Stimulated activated CD4-positive, alpha-beta T cell treated with anti-CD3 and anti-CD28 coated beads, Interleukin-1b, Interleukin-23, amount 100 ng/mL, for 1 hour (primary cell): ENCODE data around the gene PEX16.
"Not testable (repeated sequence)": the region's sequence is repeated elsewhere in the genome, so short reads cannot be mapped to it uniquely, and the experiment has no call there.

Source experiments
- DNase-seq, 2 donors: peaks; one replicate each; pipeline ENCODE4 v3.0.0-alpha.2; 2020; ENCODE audit warnings: low read depth in 2 of 2

The PEX16 gene

DNA sequence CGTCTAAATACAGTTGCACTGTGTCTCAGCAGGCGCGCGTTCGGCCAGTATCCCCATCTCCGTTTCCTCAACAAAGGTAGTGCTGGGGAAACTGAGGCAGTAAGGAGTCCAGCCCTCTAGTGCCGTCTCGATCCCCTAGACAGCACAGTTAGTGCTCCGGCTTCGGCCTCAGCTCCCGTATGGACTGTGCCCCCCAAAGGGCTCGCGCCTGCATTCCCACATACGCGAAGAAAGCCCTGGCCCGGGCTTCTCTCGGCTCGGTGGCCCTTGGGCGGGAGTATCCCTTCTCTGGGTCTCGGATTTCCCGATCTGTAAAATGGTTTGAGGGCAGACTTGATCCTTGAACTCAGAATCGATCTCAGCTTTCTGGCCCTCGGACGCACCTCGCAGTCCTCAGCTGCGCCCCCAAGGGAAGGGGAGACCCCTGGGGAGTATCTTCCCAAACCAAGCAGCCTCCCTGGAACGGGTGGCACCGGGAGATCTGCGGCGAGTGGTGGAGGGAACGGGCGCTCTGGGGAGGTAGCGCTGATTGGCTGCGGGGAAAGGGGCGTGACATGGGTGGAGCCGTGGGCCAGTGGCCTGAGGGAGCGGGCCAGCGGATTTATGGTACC lies 759 bp upstream of the PEX16 start:
- no peak for DNase-seq

DNA sequence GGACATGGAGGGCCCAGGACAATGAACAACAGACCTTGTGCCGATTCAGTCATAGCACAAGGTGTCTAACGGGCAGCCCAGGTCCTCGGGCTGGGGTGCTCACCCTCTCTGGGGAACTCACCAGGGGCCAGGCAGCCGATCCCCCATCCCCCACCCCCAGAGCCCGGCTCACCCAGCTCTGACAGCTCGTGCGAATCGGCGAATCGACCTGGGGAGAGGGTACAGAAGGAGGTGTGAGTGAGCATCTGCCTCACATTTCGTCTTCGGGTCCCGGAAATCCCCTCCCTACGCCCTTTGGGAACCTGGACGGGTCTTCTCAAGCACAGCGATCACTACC lies 423 bp downstream of the PEX16 start:
- no peak for DNase-seq

DNA sequence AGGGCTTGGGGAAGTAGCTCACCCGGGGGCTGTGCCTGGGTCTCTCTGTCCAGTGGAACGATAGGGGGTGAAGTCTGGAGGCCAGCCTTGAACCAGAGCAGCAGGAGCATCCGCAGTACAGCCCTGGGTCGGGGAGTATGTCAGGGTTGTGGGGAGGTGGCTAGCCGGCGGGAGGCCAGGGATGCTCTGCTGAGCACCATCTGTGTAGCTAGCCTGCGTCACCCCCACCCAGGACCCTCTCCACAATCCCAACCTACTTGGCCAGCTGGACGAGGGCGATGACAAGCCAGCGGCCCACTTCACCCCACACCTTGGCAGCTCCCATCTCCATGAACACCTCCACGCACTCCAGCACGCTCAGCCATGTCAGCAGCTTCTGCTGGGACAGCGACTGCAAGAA lies 2.2 kb downstream of the PEX16 start:
- DNase-seq: no peak

DNA sequence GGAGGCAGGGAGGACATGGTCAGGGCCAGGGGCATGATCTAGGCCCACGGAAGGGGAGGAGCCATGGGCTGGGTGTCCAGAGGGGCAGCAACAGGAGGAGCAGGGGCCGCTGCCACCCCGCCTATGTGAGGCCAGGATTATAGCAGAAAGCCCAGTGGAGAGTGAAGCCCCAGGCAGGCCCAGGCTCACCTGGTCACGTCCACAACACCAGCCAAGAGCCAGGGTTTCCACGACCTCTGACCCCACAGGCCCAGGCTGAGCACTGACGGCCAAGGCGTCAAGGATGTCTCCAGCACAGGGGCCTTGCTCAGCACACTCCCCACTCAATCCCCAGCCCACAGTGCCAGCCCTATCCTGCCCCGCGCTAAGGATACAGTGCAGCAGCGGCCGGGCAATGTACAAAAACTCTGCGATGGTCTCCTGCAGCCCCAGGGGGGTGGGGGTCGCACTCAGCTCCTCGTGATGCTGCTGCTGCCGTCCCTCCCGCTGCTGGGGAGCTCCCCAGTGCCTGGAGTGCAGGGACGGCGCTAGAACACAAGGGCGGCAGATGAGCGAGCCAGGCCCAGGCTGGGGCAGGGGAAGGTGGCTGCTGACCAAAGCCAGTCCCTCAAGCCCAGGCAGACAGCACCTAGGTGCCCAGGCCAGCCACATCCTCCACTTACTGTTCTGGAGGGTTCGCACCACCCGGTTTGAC lies 3.6 kb downstream of the PEX16 start:
- DNase-seq: no peak

DNA sequence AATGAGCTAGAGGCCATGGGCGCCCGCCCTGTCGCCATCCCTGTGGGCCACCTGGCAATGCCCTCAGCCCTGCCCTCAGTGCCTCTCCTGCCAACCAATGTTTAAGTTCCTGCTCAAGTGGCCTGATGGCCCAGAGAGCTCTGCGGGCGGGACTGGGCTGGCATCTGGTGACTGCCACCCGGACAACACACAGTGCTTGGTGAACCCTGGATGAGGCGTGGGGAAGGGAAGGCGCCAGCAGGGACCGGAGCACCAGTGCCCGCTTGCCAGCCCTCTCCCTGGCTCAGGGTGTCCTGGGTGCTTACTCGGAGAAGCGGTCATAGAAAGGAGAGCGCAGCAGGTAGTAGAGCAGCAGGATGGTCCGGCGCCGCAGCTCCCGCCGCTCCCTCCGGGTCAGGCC lies 4.2 kb downstream of the PEX16 start:
- DNase-seq: no peak

DNA sequence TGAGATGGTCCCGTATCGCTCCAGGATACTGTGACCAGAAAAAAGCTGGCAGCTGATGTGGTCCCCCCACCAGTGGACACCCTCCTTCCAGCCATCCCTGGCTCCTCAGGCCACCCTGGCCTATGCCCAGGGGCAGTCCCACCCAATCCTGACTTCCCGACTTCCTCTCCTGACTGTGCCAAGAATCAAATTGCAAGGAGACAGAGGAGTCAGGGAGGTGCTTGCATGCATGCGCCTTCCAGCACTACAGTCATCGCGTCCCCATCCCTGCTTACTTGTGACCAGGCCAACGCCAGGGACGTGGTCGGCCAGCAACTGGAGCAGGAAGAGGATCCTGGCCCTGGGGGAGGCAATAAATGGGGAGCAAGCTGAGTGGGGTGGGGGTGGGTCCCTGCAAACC lies 7.1 kb downstream of the PEX16 start:
- no peak for DNase-seq

DNA sequence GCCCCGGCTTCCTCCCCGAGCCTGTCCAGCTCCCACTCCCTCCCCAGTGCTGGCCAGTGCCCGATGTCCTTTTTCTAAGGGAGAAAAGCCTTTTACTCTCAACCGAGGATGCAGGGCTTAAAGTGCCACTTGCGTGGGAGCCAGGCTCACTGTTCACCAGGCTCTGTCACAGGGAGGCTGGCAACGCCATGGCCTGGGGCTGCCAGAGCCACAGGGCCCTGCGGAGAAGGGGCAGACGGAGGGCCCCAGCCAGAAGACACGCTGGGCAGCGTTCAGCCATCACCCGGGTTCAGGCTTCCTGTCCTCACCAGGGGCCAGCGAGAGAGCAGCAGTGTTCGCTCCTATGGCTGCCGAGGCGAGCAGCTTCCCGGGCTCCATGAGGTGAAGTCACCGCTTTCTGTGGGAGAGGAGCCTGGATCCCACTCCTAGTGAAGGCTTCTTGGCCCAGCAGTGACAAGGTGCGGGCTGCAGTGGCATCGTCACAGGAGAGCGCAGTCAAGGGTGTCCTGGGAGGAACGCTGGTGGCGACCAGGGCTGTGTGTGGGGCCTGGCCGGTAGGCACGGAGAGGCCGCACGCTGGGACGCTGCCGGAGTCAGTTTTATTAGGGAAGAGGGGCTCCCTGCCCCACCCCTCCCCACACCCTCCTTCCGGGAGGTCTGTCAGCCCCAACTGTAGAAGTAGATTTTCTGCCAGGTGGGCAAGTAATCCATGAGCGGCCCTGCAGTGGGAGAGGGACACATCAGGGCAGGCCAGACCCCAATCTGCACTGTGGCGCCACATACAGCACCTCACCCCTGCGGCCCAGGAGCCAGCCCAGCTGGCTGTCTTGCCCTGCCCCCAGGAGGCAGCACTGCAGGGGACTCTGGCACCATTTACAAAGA lies 7.8 kb downstream of the PEX16 start:
- no peak for DNase-seq

DNA sequence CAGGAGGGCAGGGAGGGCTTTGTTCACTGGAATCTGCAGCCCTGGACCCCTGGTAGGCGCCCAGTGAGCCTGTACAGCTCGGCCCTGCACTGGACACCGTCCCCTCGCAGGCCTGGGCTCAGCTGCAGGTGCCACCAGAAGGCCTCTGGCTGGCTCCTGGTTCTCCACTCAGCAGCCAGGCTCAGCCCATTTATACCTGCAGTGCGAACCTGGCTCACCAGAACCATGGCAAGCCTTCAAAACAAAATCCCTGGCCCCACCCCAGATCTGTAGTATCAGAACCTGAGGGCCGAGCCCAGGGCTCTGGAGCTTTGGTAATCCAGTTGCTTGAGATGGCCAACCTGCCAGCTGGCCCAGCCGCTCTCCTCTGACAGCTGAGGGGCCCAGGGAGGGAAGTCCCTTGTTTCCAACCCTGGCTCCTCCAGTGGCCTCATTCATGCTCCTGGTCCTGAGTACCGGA lies 9.7 kb downstream of the PEX16 start:
- no peak for DNase-seq

DNA sequence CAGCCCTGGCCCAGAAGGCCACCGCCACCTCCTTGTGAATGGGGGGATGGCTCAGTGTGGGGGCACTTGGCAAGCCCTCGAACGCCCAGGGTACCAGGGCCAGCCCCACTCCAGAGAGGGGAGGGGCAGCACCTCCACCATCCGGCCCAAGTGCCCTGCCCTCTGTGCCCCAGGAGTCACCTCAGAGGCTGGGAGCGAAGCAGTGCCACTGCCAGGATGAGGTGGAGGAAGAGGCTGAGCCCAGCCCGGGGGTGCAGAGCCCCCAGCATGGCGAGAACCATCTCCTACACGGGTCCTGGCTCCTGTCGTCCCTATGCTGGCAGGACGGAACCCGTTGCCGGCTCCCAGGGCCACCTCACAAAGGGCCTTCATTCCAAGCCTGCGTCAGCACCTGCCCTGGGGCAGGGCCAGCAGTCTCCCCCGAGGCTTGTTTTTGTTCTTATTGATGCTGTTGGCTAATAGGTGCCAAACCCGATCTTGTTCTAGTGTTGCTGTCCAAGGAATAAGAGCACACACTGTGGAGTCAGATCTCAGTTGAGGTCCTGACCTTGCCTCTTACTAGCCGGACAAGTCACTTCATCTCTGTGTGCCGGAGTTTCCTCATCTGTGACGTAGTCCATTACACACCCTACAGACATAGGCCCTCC lies 10.6 kb downstream of the PEX16 start, which contains the start of gene FREY1:
TSS of gene FREY1 (minus strand) at position 307 of the 647 bp plus-strand sequence. CDS start at position 281, 26 bp downstream.
- no peak for DNase-seq

DNA sequence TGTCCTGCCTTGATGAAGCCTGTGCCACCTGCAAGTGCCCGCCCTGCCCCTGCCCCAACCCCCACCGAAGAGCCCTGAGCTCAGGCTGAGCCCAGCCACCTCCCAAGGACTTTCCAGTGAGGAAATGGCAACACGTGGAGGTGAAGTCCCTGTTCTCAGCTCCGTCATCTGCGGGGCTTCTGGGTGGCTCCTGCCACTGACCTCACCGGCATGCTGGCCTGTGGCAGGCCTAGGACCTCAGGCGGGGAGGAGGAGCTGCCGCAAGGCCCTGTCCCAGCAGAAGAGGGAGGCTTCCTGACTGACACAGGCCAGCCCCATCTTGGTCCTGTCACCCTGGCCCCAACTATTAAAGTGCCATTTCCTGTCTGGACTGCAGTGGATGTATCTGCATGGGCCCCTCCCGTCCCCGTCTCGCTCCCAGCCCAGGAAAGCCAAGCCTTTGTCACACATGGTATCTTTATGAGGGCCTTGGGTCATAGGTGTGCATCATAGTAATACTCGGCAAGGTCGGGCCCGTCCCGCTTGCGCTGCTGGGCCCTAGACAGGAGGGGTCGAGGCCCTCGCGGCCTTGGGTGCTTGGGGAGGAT lies 11.5 kb downstream of the PEX16 start:
- no peak for DNase-seq

DNA sequence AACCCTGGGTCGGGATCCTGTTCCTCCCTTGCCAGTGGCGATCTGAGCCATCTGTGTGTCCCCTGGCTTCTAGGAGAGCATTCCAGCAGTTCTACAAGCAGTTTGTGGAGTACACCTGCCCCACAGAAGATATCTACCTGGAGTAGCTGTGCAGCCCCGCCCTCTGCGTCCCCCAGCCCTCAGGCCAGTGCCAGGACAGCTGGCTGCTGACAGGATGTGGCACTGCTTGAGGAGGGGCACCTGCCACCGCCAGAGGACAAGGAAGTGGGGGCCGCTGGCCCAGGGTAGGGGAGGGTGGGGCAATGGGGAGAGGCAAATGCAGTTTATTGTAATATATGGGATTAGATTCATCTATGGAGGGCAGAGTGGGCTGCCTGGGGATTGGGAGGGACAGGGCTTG lies 12.1 kb downstream of the PEX16 start:
- DNase-seq: not testable (repeated sequence)

DNA sequence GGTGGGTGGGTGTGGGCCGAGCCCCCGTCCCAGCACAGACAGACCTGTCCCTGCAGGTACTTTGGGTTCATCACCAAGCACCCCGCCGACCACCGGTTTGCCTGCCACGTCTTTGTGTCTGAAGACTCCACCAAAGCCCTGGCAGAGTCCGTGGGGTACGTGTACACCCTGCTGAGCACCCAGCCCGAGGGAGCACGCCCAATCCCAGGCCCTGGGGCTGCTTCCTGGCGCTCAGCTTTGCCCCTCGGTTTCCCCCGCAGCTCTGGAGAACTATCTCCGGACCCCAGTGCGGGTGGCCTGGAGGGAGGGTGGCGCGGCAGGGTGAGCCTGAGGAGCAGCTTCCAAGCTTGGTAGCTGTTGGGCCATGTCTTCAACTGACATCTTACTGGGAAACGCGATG lies 12.6 kb downstream of the PEX16 start:
- DNase-seq: no peak

DNA sequence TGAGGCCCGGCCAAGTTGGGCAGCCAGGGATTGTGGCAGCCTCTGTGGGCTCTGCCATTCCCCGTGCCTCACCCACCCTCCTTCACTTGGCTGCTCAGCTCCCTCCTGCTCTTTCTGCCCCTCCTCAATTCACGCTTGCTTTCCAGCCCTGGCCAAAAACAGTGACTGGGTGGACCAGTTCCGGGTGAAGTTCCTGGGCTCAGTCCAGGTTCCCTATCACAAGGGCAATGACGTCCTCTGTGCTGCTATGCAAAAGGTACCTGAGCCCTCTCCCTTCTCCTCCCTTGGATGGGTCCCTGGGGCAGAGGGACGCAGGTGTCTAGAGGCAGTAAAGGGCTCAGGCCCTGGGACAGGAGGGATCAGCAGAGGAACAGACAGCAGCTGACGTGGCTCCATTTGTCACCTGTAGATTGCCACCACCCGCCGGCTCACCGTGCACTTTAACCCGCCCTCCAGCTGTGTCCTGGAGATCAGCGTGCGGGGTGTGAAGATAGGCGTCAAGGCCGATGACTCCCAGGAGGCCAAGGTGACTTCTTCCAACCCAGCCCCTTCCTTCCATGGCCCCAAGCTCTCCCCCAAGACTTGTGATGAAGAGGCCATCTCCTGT lies 13.3 kb downstream of the PEX16 start:
- DNase-seq: no peak

DNA sequence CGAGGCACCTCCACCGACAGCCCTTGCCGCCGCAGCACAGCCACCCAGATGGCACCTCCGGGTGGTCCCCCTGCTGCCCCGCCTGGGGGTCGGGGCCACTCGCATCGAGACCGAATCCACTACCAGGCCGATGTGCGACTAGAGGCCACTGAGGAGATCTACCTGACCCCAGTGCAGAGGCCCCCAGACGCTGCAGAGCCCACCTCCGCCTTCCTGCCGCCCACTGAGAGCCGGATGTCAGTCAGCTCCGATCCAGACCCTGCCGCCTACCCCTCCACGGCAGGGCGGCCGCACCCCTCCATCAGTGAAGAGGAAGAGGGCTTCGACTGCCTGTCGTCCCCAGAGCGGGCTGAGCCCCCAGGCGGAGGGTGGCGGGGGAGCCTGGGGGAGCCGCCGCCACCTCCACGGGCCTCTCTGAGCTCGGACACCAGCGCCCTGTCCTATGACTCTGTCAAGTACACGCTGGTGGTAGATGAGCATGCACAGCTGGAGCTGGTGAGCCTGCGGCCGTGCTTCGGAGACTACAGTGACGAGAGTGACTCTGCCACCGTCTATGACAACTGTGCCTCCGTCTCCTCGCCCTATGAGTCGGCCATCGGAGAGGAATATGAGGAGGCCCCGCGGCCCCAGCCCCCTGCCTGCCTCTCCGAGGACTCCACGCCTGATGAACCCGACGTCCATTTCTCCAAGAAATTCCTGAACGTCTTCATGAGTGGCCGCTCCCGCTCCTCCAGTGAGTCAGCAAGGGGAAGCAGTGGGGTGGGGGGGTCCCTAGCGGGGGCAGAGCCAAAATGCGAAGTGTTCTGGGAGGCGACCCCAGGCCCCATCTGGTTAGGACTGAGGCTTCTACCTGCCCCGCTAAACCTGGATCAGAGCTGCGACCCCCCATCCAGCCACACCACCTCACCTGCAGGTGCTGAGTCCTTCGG lies 15.0 kb downstream of the PEX16 start:
- DNase-seq: no peak

DNA sequence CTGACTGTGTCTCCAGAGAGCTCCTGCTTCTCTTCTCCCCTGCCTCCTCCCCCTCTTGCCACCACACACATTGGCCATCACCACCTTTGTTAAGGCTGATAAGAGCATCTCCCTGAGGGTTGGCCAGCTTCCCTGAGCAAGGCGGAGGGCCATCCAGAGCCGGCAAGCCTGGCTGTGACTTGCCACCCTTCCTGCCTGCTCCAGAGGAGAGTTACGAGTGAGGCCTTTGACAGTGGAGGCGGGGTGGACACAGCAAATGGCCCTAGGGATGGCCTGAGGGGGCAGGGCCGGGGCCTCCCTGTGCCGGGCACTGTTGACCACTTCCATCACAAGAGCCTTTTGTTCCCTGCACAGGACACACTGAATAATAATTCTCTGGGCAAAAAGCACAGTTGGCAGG lies 16.1 kb downstream of the PEX16 start:
- no peak for DNase-seq

DNA sequence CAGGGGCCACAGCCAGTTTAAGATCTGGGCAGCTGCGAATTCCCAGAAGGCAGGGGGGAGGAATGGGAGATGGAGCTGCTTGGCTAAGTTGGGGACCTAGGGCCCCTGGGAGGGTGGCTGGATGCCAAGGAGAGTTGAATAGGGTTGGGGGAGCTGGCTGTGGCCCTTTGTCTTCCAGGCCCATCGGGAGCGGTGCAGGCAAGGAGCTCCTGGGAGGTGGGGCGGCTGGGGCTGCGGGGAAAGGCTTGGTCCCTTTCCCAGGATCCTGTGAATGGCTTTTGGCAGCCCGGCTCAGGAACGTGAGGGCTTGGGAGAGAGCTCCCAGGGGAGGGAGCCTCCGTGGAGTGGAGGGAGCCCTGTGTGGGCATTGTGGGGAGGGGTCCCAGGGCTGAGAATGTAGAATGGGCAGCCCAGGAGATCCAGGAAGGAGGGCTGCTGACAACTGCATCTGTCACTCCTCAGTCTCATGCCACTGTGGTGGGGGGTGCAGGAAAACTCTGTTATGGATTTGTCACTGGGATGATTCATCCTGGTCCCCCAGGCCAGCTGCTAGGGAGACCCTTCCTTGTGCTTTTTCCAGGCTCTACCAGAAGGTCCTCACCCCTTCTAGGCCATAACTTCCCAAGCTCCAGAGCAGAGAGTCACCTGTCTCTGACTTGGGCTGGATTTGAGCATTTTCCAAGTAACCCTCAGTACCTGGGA lies 16.6 kb downstream of the PEX16 start:
- no peak for DNase-seq

DNA sequence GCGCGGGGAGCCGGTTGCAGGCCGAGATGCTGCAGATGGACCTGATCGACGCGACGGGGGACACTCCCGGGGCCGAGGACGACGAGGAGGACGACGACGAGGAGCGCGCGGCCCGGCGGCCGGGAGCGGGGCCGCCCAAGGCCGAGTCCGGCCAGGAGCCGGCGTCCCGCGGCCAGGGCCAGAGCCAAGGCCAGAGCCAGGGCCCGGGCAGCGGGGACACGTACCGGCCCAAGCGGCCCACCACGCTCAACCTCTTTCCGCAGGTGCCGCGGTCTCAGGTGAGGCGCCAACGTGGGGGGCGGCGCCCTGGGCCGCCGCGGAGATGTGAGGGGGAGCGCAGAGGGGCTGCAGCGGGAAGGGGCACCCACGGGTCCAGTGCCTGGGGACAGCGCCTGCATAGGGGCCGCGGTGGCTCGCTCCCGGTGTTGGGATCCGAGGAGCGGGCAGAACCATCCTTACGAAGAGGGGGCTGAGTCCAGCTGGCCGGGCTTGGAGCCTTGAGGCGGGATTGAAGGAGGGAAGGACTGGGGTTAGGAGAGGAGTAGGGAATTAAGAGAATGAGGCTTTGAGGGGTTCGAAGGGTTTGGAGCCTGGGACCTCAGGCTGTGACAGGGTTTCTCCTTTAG lies 17.4 kb downstream of the PEX16 start:
- DNase-seq: not testable (repeated sequence)

DNA sequence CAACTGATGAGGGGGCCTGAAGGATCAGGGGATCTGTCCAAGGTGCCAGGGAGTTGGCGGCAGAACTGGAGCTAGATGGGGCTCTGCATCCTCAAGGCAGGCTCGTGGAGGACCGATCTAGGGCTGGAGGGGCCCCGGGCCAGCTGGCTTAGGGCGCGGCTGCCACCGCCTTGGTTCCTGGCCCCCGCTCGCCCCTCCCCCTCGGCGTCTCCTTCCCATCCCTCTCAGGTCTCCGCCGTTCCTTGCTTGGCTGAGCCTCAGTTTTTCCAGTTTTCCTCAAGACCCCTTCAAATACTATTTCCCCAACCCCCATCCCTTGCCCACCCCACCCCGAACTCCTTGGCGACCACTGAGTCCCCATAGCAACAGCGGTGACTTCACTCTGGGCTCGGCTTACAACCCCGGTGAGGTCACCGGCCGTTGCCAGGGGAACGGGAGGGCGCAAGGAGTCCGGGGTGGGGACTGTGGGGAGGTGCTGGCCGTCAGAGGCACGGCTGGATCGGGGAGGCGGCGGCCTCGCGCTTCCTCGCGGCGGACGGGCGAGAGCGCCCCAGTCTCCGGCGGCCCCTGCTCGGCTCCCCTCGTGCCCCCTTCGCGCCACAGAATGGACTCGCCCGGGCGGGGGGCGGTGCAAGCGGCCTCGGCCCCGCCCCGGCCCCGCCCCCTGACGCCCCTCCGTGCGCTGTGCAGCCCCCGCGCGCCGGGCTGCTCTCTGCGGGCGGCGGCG lies 18.1 kb downstream of the PEX16 start:
- DNase-seq: no peak

DNA sequence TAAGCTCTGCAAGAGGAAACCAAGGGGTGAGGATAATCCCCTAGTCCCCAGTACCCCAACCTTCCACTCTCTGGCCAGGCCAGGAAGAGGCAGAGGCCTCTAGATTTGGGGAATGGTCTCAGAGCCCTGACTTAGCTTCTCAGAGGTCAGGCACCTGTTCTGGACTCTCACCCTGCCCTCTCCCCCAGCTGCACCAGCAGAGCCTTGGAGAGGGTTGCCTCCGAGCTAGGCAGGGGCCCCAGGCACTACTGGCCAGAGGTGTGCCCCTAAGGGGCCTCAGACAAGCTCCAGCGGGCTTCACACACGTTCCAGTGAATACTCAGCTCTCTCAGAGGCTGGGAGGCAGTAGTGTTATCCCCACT lies 18.6 kb downstream of the PEX16 start:
- DNase-seq: no peak
